HepG2 (cell line): ENCODE data around the gene ALPK1. TPM values are rescaled to one million over a fixed set of nuclear protein-coding genes. Genes with fewer than 3 reads are reported as not detected.

Experiments used
- ATAC-seq: fragments of 200-7000 bp; cut with Tn5 transposase; 3 replicates; pipeline ENCODE4 v1.9.1; 2020; ENCODE audit warnings: mild to moderate bottlenecking, moderate library complexity
- BruUV-seq: library from RNA; stranded (reverse); fragments of 400-500 nt; replicated peaks from 2 replicates; lab custom pipeline; 2021; lab: Mats Ljungman, UMichigan
- CTCF ChIA-PET: fragments of 300-600 bp; formaldehyde crosslinking; extraction: SDS; loops from one replicate; lab custom pipeline; 2021; ENCODE audit warnings: low total read pairs, inconsistent platforms, low intra/inter-chr PET ratio; lab: Yijun Ruan, JAX
- POLR2A ChIA-PET: fragments of 350-600 bp; sonication (Branson Sonifier 250); formaldehyde crosslinking; loops from one replicate; lab custom pipeline; 2020; ENCODE audit warnings: antibody characterized with exemption, inconsistent platforms; lab: Yijun Ruan, JAX
- DNase-seq: peaks from one replicate; pipeline ENCODE4 v3.0.0-alpha.2; 2015; ENCODE audit warnings: low spot score
- FAIRE-seq: peaks from 3 replicates; lab custom pipeline; 2011; peaks lifted over from hg19 to GRCh38; lab: Jason Lieb, UNC
- H2AFZ ChIP-seq: one replicate; pipeline ENCODE4 v1.6.1; 2011; ENCODE audit warnings: low read length, inconsistent platforms
- H3K27ac ChIP-seq: fragments of 300-600 bp; 3 replicates; pipeline ENCODE4 v1.8.0; 2011; ENCODE audit warnings: mixed run types, mild to moderate bottlenecking, mixed read lengths, low read length, inconsistent platforms; ENCODE audit not compliant: insufficient read depth; ENCODE audit errors: extremely low read length
- H3K27me3 ChIP-seq, 2 experiments: fragments of 200-600 bp in 1 of 2; 2 replicates in 1 of 2; 3 replicates in 1 of 2; pipeline versions ENCODE4 v1.6.0 to v1.8.0; 2011; ENCODE audit warnings: low read length in 2 of 2, mild to moderate bottlenecking in 2 of 2, moderate library complexity in 2 of 2, inconsistent platforms in 1 of 2; ENCODE audit not compliant: insufficient read depth in 2 of 2, control insufficient read depth in 1 of 2
- H3K36me3 ChIP-seq, 2 experiments: fragments of 200-600 bp in 1 of 2; replicated peaks in 1 of 2; 2 replicates in 1 of 2; 3 replicates in 1 of 2; pipeline versions ENCODE4 v1.5.1 to v1.8.0; 2011; ENCODE audit warnings: low read length in 2 of 2, inconsistent platforms in 1 of 2; ENCODE audit not compliant: insufficient read depth in 2 of 2, control insufficient read depth in 1 of 2
- H3K4me1 ChIP-seq: 2 replicates; pipeline ENCODE4 v1.5.1; 2012; ENCODE audit warnings: low read length, inconsistent platforms; ENCODE audit not compliant: insufficient read depth
- H3K4me2 ChIP-seq: 2 replicates; pipeline ENCODE4 v1.6.0; 2011; ENCODE audit warnings: low read depth, low read length, inconsistent platforms
- H3K4me3 ChIP-seq, 3 experiments: fragments of 200-600 bp in 1 of 3; sonication (generic), shearing (Covaris generic) in 1 of 3; replicated peaks in 1 of 3; 2 replicates each; pipeline ENCODE4 v1.5.1; 2011 to 2016; ENCODE audit warnings: low read length in 3 of 3, inconsistent platforms in 2 of 3, low read depth in 2 of 3, mild to moderate bottlenecking in 2 of 3, control low read depth in 1 of 3, mixed read lengths in 1 of 3; ENCODE audit not compliant: insufficient read depth in 1 of 3
- H3K79me2 ChIP-seq: one replicate; pipeline ENCODE4 v1.6.1; 2011; ENCODE audit warnings: low read length, inconsistent platforms; ENCODE audit not compliant: insufficient read depth
- H3K9ac ChIP-seq: 2 replicates; pipeline ENCODE4 v1.6.0; 2011; ENCODE audit warnings: mild to moderate bottlenecking, low read depth, low read length, inconsistent platforms; ENCODE audit not compliant: insufficient read depth
- H3K9me3 ChIP-seq: 2 replicates; pipeline ENCODE4 v1.5.1; 2012; ENCODE audit warnings: mild to moderate bottlenecking, low read length
- H4K20me1 ChIP-seq: 2 replicates; pipeline ENCODE4 v1.6.0; 2011; ENCODE audit warnings: inconsistent platforms, mild to moderate bottlenecking, low read length, moderate library complexity; ENCODE audit not compliant: insufficient read depth
- ASH2L ChIP-seq: fragments of 300-600, 200-600 bp; sonication (generic); IDR thresholded peaks from 2 replicates; pipeline ENCODE4 v1.7.0; 2017; ENCODE audit warnings: low read depth, mild to moderate bottlenecking, moderate library complexity, mixed read lengths, low read length; ENCODE audit not compliant: insufficient read length
- ATF7-NPFF ChIP-seq: sonication (generic); formaldehyde crosslinking; IDR thresholded peaks from 2 replicates; pipeline ENCODE4 v1.8.1; 2023; ENCODE audit warnings: mild to moderate bottlenecking, low read depth, missing genetic modification reagents, moderate library complexity
- ATM ChIP-seq: fragments of 450-650 bp; IDR thresholded peaks from 2 replicates; pipeline ENCODE4 v1.7.1; 2017; ENCODE audit warnings: mild to moderate bottlenecking, borderline replicate concordance
- NR2F2 ChIP-seq: IDR thresholded peaks from 2 replicates; pipeline ENCODE4 v1.6.1; 2012; ENCODE audit warnings: low read depth, inconsistent platforms, borderline replicate concordance
- SUZ12 ChIP-seq: fragments of 150-350 bp; IDR thresholded peaks from 2 replicates; pipeline ENCODE4 v1.6.1; 2014; ENCODE audit warnings: low read depth, low read length
- ZBTB1 ChIP-seq: sonication (generic); formaldehyde crosslinking; IDR thresholded peaks from 2 replicates; pipeline ENCODE4 v1.4.0; 2020; ENCODE audit warnings: missing genetic modification reagents, borderline replicate concordance
- ZNF121 ChIP-seq: sonication (generic); formaldehyde crosslinking; IDR thresholded peaks from 2 replicates; pipeline ENCODE4 v1.5.0; 2020; ENCODE audit warnings: mild to moderate bottlenecking, missing genetic modification reagents
- ZNF251 ChIP-seq: sonication (generic); formaldehyde crosslinking; IDR thresholded peaks from 2 replicates; pipeline ENCODE4 v1.9.0; 2021; ENCODE audit warnings: mild to moderate bottlenecking, missing genetic modification reagents
- ZNF549 ChIP-seq: sonication (generic); formaldehyde crosslinking; IDR thresholded peaks from 2 replicates; pipeline ENCODE4 v1.5.0; 2020; ENCODE audit warnings: missing genetic modification reagents
- ZSCAN21 ChIP-seq: sonication (generic); formaldehyde crosslinking; IDR thresholded peaks from 2 replicates; pipeline ENCODE4 v1.8.0; 2022; ENCODE audit warnings: mild to moderate bottlenecking, missing genetic modification reagents, moderate library complexity, borderline replicate concordance
- WGBS: methylation state at CpG from one replicate; pipeline ENCODE4 v1.1.6; 2017; ENCODE audit warnings: low lambda C conversion rate; 5-methylcytosine and 5-hydroxymethylcytosine counted together
- in situ Hi-C: cut with HindIII; loops from 2 replicates; pipeline ENCODE4 v1.10.0; 2017; ENCODE audit warnings: low pct_unique_long_range_greater_than_20kb; ENCODE audit not compliant: extremely low pct_ligation_motif_present
- intact Hi-C: fragments of 100-400 bp; cut with micrococcal nuclease; formaldehyde crosslinking; loops from one replicate; pipeline ENCODE4 v1.10.0; 2022; ENCODE audit not compliant: unreplicated experiment
- polyA plus RNA-seq, 8 experiments: library from polyadenylated mRNA; depleted of rRNA in 3 of 8; stranded (reverse) in 7 of 8; unstranded in 1 of 8; fragments of >200 nt; fragmentation: Illumina TruSeq in 4 of 8; extraction: Trizol in 4 of 8; gene quantifications; 2 replicates each; pipeline versions ENCODE4 v1.2.1 to v1.2.3, GENCODE V29; 2011 to 2016; ENCODE audit warnings: low read depth in 4 of 8, missing spikeins in 1 of 8, mixed read lengths in 1 of 8; ENCODE audit not compliant: insufficient read depth in 1 of 8
- total RNA-seq, 5 experiments: library from RNA; depleted of rRNA; stranded (reverse); fragments of >200 nt; fragmentation: Illumina TruSeq; extraction: Trizol; gene quantifications; 2 replicates each; pipeline ENCODE4 v1.2.3, GENCODE V29; 2016; ENCODE audit warnings: low read depth in 1 of 5
- TF ChIP-seq, protein P1 (sequence below): sonication (generic); formaldehyde crosslinking; IDR thresholded peaks from 2 replicates; pipeline ENCODE4 v1.4.0; 2020; ENCODE audit warnings: low read depth, missing genetic modification reagents

ALPK1 gene
- total and polyA plus RNA-seq, 2 of the 13 experiments (the other 11 are each of a cell fraction or from before 2014, with no cell fraction given), result 0.61 to 1.3 TPM

DNA sequence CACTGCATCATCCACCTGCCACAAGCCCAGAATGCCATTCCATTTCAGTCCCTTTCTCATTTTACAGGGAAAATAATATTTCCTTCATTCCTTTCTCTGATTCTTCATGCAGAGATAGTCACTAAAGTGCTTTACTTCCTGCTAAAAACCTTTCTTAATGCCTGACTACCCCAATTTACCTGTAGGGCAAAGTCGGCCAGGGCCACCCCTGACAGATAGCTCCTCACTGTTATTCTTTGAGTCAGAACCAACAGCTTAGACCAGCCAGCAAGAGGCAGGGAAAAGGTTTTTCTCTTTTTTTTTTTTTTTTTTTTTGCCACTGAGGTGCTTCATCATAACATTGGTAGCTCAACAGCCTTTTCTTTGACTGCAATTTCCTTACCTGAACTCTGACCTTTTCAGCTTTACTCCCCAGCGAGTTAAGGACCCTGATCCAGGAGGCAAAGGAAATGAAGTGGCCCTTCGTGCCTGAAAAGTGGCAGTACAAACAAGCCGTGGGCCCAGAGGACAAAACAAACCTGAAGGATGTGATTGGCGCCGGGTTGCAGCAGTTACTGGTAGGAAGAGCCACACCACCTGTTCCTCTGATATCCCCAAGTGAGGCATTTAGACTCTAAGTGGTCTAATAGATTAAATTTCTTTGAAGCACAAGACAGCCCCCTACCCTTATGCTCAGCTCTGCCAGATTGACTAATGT, 85.0 kb downstream of the ALPK1 start:
- FAIRE-seq, result no peak
- no peak for ATAC-seq
- POLR2A ChIA-PET, result no interaction called here
- TF ChIP-seq ZNF251 (no peak), NR2F2 (no peak), ZBTB1 (CRISPR knock-in tag) (no peak)
- H3K79me2 ChIP-seq, result no peaks in the 10 kb centered on the region
- no peaks in the 10 kb centered on the region for H3K36me3 ChIP-seq
- 56% methylated on average over 6 of the region's 6 CpGs for WGBS
- BruUV-seq, result no TSS peak
- H3K27me3 ChIP-seq, result no peaks in the 10 kb centered on the region
- no peak for DNase-seq
- H3K27ac ChIP-seq, result no peak overlapping the region
- H3K9ac ChIP-seq, result no peak overlapping the region
- no peaks in the 10 kb centered on the region for H3K4me1 ChIP-seq
- no peaks in the 10 kb centered on the region for H4K20me1 ChIP-seq
- CTCF ChIA-PET, result no interaction called here
- no peak overlapping the region for H2AFZ ChIP-seq
- intact Hi-C loops (no loop called here), in situ Hi-C loops (no loop called here)
- H3K4me3 ChIP-seq, result no peak overlapping the region
- H3K9me3 ChIP-seq, result no peaks in the 10 kb centered on the region
- H3K4me2 ChIP-seq, result no peak overlapping the region

DNA sequence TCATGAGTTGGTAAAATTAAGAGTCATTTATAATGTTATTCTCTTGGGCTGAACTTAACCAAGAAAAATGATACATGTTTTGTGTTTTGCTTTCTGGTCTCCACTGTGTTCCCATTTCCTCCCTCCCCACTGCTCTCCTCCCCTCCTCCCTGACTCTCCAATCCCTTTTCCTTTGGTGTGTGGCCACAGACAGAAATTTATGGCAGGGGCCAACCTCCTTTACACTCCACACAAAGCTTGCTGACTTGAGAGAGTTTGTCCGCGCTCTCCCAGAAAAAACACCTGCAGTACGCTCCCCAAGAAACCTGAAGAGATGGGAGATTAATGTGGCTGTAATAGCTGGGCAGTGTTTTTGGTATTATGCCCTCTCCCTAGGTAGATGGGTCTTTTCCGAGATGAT, 88.9 kb downstream of the ALPK1 start:
- intact Hi-C loops (no loop called here), in situ Hi-C loops (no loop called here)
- no peak overlapping the region for H3K9ac ChIP-seq
- TF ChIP-seq ATM (no peak), SUZ12 (no peak), ZNF549 (no peak), ASH2L (no peak), ZNF121 (CRISPR knock-in tag) (no peak), ZSCAN21 (CRISPR knock-in tag) (no peak), ATF7-NPFF (CRISPR knock-in tag) (no peak)
- TF ChIP-seq, protein P1, sequence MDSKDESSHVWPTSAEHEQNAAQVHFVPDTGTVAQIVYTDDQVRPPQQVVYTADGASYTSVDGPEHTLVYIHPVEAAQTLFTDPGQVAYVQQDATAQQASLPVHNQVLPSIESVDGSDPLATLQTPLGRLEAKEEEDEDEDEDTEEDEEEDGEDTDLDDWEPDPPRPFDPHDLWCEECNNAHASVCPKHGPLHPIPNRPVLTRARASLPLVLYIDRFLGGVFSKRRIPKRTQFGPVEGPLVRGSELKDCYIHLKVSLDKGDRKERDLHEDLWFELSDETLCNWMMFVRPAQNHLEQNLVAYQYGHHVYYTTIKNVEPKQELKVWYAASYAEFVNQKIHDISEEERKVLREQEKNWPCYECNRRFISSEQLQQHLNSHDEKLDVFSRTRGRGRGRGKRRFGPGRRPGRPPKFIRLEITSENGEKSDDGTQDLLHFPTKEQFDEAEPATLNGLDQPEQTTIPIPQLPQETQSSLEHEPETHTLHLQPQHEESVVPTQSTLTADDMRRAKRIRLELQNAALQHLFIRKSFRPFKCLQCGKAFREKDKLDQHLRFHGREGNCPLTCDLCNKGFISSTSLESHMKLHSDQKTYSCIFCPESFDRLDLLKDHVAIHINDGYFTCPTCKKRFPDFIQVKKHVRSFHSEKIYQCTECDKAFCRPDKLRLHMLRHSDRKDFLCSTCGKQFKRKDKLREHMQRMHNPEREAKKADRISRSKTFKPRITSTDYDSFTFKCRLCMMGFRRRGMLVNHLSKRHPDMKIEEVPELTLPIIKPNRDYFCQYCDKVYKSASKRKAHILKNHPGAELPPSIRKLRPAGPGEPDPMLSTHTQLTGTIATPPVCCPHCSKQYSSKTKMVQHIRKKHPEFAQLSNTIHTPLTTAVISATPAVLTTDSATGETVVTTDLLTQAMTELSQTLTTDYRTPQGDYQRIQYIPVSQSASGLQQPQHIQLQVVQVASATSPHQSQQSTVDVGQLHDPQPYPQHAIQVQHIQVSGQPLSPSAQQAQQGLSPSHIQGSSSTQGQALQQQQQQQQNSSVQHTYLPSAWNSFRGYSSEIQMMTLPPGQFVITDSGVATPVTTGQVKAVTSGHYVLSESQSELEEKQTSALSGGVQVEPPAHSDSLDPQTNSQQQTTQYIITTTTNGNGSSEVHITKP, result no peak
- TF ChIP-seq, all 625 proteins: peak for 0
- Histone ChIP-seq H2AFZ (no peak overlapping the region), H3K27me3 (no peaks in the 10 kb centered on the region), H3K4me3 (no peak overlapping the region), H3K4me2 (no peak overlapping the region), H3K27ac (no peak overlapping the region), H3K79me2 (no peaks in the 10 kb centered on the region), H3K36me3 (no peaks in the 10 kb centered on the region), H3K4me1 (no peaks in the 10 kb centered on the region), H3K9me3 (no peaks in the 10 kb centered on the region), H4K20me1 (no peaks in the 10 kb centered on the region)
- ChIA-PET CTCF (no interaction called here), POLR2A (no interaction called here)
- BruUV-seq, result no TSS peak
- 79% methylated on average over 4 of the region's 4 CpGs for WGBS
- no peak for ATAC-seq
- no peak for FAIRE-seq
- DNase-seq, result no peak
